Stomach (tissue), 9 donors: ENCODE measurements around the gene PLCD4. TPM values are rescaled to one million over a fixed set of nuclear protein-coding genes. Genes with fewer than 3 reads are reported as not detected.
A peak's percentile ranks its signal among the peaks of the same experiment; 100 is the strongest.

Source experiments
- DNase-seq, 2 donors: peaks; one replicate each; pipeline versions ENCODE4 v3.0.0 to v3.0.0-alpha.2; 2013 to 2019
- H3K27ac ChIP-seq, 5 donors: fragments of 200-600 bp in 4 of 5; sonication (generic) in 4 of 5; one replicate each; pipeline ENCODE4 v1.5.1; 2013 to 2019; ENCODE audit warnings: mild to moderate bottlenecking in 1 of 5, moderate library complexity in 1 of 5
- H3K27me3 ChIP-seq, 3 donors: fragments of 200-600 bp; sonication (generic); one replicate each; pipeline ENCODE4 v1.5.1; 2017 to 2019; ENCODE audit warnings: mixed run types in 1 of 3
- H3K36me3 ChIP-seq, 4 donors: fragments of 200-600 bp; sonication (generic); 1 replicate in 3 of 4; 2 replicates in 1 of 4; pipeline ENCODE4 v1.5.1; 2016 to 2019
- H3K4me1 ChIP-seq, 4 donors: fragments of 200-600 bp; sonication (generic); one replicate each; pipeline ENCODE4 v1.5.1; 2016 to 2019
- H3K4me3 ChIP-seq, 4 donors: fragments of 200-600 bp; sonication (generic) in 3 of 4; one replicate each; pipeline ENCODE4 v1.5.1; 2016 to 2019; ENCODE audit warnings: mild to moderate bottlenecking in 1 of 4
- H3K9me3 ChIP-seq, 4 donors: fragments of 200-600 bp; sonication (generic); one replicate each; pipeline ENCODE4 v1.5.1; 2016 to 2019
- CTCF ChIP-seq, 7 experiments: fragments of 450-650 bp in 4 of 7; fragments of 200-600 bp in 3 of 7; sonication (generic) in 3 of 7; IDR thresholded peaks; one replicate each; pipeline ENCODE4 v1.5.1; 2016 to 2019; ENCODE audit warnings: antibody characterized with exemption in 7 of 7, control low read depth in 2 of 7, mild to moderate bottlenecking in 1 of 7
- EP300 ChIP-seq: sonication (generic); formaldehyde crosslinking; IDR thresholded peaks from one replicate; pipeline ENCODE4 v1.6.1; 2017; ENCODE audit warnings: antibody characterized with exemption
- POLR2A ChIP-seq, 4 donors: fragments of 450-650 bp; IDR thresholded peaks; one replicate each; pipeline ENCODE4 v1.6.1; 2016; ENCODE audit warnings: antibody characterized with exemption in 4 of 4, control low read depth in 2 of 4, mild to moderate bottlenecking in 1 of 4, moderate library complexity in 1 of 4
- POLR2AphosphoS5 ChIP-seq, 3 donors: sonication (generic); formaldehyde crosslinking; IDR thresholded peaks; one replicate each; pipeline ENCODE4 v1.6.1; 2016; ENCODE audit warnings: antibody characterized with exemption in 3 of 3
- WGBS, 5 donors: extraction: QIAGEN DNeasy Blood & Tissue Kit in 3 of 5; methylation state at CpG; one replicate each; pipeline versions ENCODE4 v1.1.5 to v1.1.7; 2013 to 2018; 5-methylcytosine and 5-hydroxymethylcytosine counted together
- intact Hi-C: fragments of 100-400 bp; cut with DNase I; formaldehyde crosslinking; loops from one replicate; pipeline ENCODE4 v1.15.1; 2023; ENCODE audit warnings: low total_unique reads
- polyA plus RNA-seq, 3 donors: library from polyadenylated mRNA; stranded (reverse); fragments of 200-250 nt; gene quantifications; one replicate each; pipeline ENCODE4 v1.2.3, GENCODE V29; 2013
- total RNA-seq, 5 donors: library from RNA; depleted of rRNA; stranded (reverse); fragments of >200 nt; gene quantifications; one replicate each; pipeline versions ENCODE4 v1.1.0 to v1.2.3, GENCODE V29; 2014 to 2016
- donor health status: healthy with polysubstance abuse.
- donor health status: Bipolar disorder and iron deficiency.
- donor health status: healthy.

The PLCD4 gene
- total and polyA plus RNA-seq, 8 donors, result 0.19 to 33.6 (median 6.4) TPM; not detected in 1

GRCh38 chr2:218578272-218578877 lies 29.3 kb upstream of the PLCD4 start:
- Histone ChIP-seq H3K4me1 (peaks cover 0 to 45% (median 11%) of the 10 kb centered on the region in 4 donors), H3K36me3 (peaks cover 11 to 62% (median 47%) of the 10 kb centered on the region in 4 donors), H3K27ac (peak overlapping the region in 1 of 5 donors; percentile 50), H3K27me3 (no peaks in the 10 kb centered on the region), H3K4me3 (no peak overlapping the region), H3K9me3 (no peaks in the 10 kb centered on the region)
- 91 to 99% (median 93%) methylated on average over 3 of the region's 3 CpGs for WGBS, 5 donors
- DNase-seq, result no peak
- intact Hi-C loops, result no loop called here
- TF ChIP-seq POLR2A (IDR thresholded peaks at IDR 0.05) (no peak), EP300 (no peak), CTCF (IDR thresholded peaks at IDR 0.05) (no peak), POLR2AphosphoS5 (IDR thresholded peaks at IDR 0.05) (no peak)

- Histone ChIP-seq H3K27ac (no peak overlapping the region), H3K9me3 (no peaks in the 10 kb centered on the region), H3K4me1 (peaks cover 0 to 35% (median 11%) of the 10 kb centered on the region in 4 donors), H3K36me3 (peaks cover 43 to 77% (median 69%) of the 10 kb centered on the region in 4 donors), H3K4me3 (no peak overlapping the region), H3K27me3 (no peaks in the 10 kb centered on the region)
- intact Hi-C loops, result no loop called here
- no peak for DNase-seq
- WGBS, 5 donors, result 91 to 94% (median 93%) methylated on average over 7 of the region's 7 CpGs
- TF ChIP-seq POLR2AphosphoS5 (IDR thresholded peaks at IDR 0.05), result no peak
- TF ChIP-seq POLR2A (IDR thresholded peaks at IDR 0.05), result no peak
- no peak for TF ChIP-seq CTCF (IDR thresholded peaks at IDR 0.05)
- TF ChIP-seq EP300, result no peak
These were observed 25.6 kb upstream of the PLCD4 start for GRCh38 chr2:218582076-218582475.

- no peaks in the 10 kb centered on the region for H3K9me3 ChIP-seq
- H3K36me3 ChIP-seq, result peaks cover 46 to 93% (median 90%) of the 10 kb centered on the region in 4 donors
- 94 to 96% (median 96%) methylated on average over 6 of the region's 6 CpGs for WGBS, 5 donors
- peaks cover 0 to 17% (median 7%) of the 10 kb centered on the region in 4 donors for H3K4me1 ChIP-seq
- no peaks in the 10 kb centered on the region for H3K27me3 ChIP-seq
- DNase-seq, result no peak
- no peak overlapping the region for H3K27ac ChIP-seq
- H3K4me3 ChIP-seq, result no peak overlapping the region
- TF ChIP-seq EP300, result no peak
- intact Hi-C loops, result no loop called here
These were observed 23.5 kb upstream of the PLCD4 start for GRCh38 chr2:218583983-218584850.

GRCh38 chr2:218585541-218585940 lies 22.2 kb upstream of the PLCD4 start:
- TF ChIP-seq CTCF (IDR thresholded peaks at IDR 0.05) (no peak), POLR2A (IDR thresholded peaks at IDR 0.05) (no peak), EP300 (no peak), POLR2AphosphoS5 (IDR thresholded peaks at IDR 0.05) (no peak)
- no peak overlapping the region for H3K4me3 ChIP-seq
- peaks cover 60 to 98% (median 97%) of the 10 kb centered on the region in 4 donors for H3K36me3 ChIP-seq
- intact Hi-C loops, result no loop called here
- no peak overlapping the region for H3K27ac ChIP-seq
- WGBS, 5 donors, result 92 to 100% (median 95%) methylated on average over 1 of the region's 1 CpG
- H3K9me3 ChIP-seq, result no peaks in the 10 kb centered on the region
- H3K27me3 ChIP-seq, result no peaks in the 10 kb centered on the region
- H3K4me1 ChIP-seq, result peaks cover 0 to 14% (median 4%) of the 10 kb centered on the region in 4 donors
- no peak for DNase-seq
